GM21515 (cell line): ENCODE results near the gene TMEM271.

Source experiments
- ATAC-seq: cut with Tn5 transposase; IDR thresholded peaks from one replicate; pipeline ENCODE4 v1.9.1; 2021; ENCODE audit not compliant: unreplicated experiment

Gene TMEM271

GRCh38 chr4:581753-582361 lies 5.8 kb upstream of the TMEM271 start:
- ATAC-seq: no peak

GRCh38 chr4:581181-581580 lies 5.1 kb upstream of the TMEM271 start:
- ATAC-seq: no peak

- ATAC-seq: no peak
These were observed 3.6 kb upstream of the TMEM271 start for GRCh38 chr4:579543-580175.

- no peak for ATAC-seq
These were observed 2.7 kb upstream of the TMEM271 start for GRCh38 chr4:578451-579443.

GRCh38 chr4:577499-578450 lies 1.7 kb upstream of the TMEM271 start:
- ATAC-seq: no peak

GRCh38 chr4:576991-577498 lies 950 bp upstream of the TMEM271 start:
- ATAC-seq: no peak

- no peak for ATAC-seq
These were observed 584 bp downstream of the TMEM271 start for GRCh38 chr4:575281-576141.

GRCh38 chr4:574346-575161 lies 1.5 kb downstream of the TMEM271 start:
- ATAC-seq: no peak

- ATAC-seq: no peak
These were observed 2.8 kb downstream of the TMEM271 start for GRCh38 chr4:573122-573892.

GRCh38 chr4:572594-572993 lies 3.5 kb downstream of the TMEM271 start:
- no peak for ATAC-seq

GRCh38 chr4:571838-572572 lies 4.1 kb downstream of the TMEM271 start:
- no peak for ATAC-seq

GRCh38 chr4:570754-571153 lies 5.3 kb downstream of the TMEM271 start:
- no peak for ATAC-seq

- no peak for ATAC-seq
These were observed 6.0 kb downstream of the TMEM271 start for GRCh38 chr4:569958-570667.

- ATAC-seq: no peak
These were observed 7.1 kb downstream of the TMEM271 start for GRCh38 chr4:568962-569361.

GRCh38 chr4:568351-568652 lies 7.8 kb downstream of the TMEM271 start:
- no peak for ATAC-seq

- no peak for ATAC-seq
These were observed 8.4 kb downstream of the TMEM271 start for GRCh38 chr4:567457-568350.
